ENCODE data around the gene AFAP1L2.

DNA sequence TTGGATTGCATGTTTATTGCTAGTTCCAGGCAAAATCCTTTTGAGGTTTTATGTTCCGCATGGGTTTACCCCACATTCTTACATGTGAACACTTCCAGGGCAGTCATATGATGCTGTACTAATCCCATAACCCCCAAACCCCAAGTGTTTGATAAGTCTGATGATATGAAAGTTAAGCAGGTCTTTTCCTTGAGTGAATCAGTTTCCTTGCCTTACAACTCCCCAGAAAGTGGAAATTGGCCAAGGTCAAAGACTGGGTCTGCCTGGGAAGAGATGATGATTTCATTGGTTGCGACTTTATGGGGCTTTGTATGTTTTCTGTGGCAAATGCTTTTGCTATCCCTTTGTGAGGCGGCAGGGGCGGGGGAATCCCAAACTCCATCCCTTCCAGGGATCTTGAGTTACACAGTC is 24.7 kb downstream of the AFAP1L2 start:
- TF ChIP-seq, protein P1, sequence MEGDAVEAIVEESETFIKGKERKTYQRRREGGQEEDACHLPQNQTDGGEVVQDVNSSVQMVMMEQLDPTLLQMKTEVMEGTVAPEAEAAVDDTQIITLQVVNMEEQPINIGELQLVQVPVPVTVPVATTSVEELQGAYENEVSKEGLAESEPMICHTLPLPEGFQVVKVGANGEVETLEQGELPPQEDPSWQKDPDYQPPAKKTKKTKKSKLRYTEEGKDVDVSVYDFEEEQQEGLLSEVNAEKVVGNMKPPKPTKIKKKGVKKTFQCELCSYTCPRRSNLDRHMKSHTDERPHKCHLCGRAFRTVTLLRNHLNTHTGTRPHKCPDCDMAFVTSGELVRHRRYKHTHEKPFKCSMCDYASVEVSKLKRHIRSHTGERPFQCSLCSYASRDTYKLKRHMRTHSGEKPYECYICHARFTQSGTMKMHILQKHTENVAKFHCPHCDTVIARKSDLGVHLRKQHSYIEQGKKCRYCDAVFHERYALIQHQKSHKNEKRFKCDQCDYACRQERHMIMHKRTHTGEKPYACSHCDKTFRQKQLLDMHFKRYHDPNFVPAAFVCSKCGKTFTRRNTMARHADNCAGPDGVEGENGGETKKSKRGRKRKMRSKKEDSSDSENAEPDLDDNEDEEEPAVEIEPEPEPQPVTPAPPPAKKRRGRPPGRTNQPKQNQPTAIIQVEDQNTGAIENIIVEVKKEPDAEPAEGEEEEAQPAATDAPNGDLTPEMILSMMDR (IDR thresholded peaks at IDR 0.05; ENCODE audit: borderline replicate concordance, extremely low read depth, low read length, poor library complexity, severe bottlenecking) = no peak
- TF ChIP-seq EZH2 (IDR thresholded peaks at IDR 0.05; ENCODE audit: borderline replicate concordance, low read depth, low read length, severe bottlenecking) = no peak

Measured in DND-41 (cell line).